Liver (tissue), 9 donors: ENCODE results near the gene SPP1. TPM values are rescaled to one million over a fixed set of nuclear protein-coding genes. Genes with fewer than 3 reads are reported as not detected.

Experiments
- DNase-seq: peaks from one replicate; pipeline ENCODE4 v3.0.0-alpha.2; 2017; ENCODE audit warnings: low spot score
- H3K27ac ChIP-seq, 2 donors: one replicate each; pipeline ENCODE4 v1.7.0; 2013; ENCODE audit warnings: inconsistent platforms in 2 of 2, low read length in 2 of 2, control low read depth in 1 of 2, low read depth in 1 of 2, mild to moderate bottlenecking in 1 of 2
- H3K27me3 ChIP-seq, 4 donors: one replicate each; pipeline versions ENCODE4 v1.6.1 to v1.7.0; 2013; ENCODE audit warnings: low read length in 3 of 4, inconsistent platforms in 1 of 4, mild to moderate bottlenecking in 1 of 4, moderate library complexity in 1 of 4; ENCODE audit not compliant: control insufficient read depth in 4 of 4, insufficient read depth in 4 of 4
- H3K36me3 ChIP-seq, 4 donors: one replicate each; pipeline versions ENCODE4 v1.6.1 to v1.7.0; 2013; ENCODE audit warnings: low read length in 3 of 4, mild to moderate bottlenecking in 3 of 4, low read depth in 1 of 4, moderate library complexity in 1 of 4; ENCODE audit not compliant: control insufficient read depth in 4 of 4, insufficient read depth in 3 of 4
- H3K4me1 ChIP-seq, 4 donors: one replicate each; pipeline versions ENCODE4 v1.6.1 to v1.7.0; 2013; ENCODE audit warnings: low read length in 3 of 4, mild to moderate bottlenecking in 3 of 4, moderate library complexity in 1 of 4; ENCODE audit not compliant: control insufficient read depth in 4 of 4, insufficient read depth in 4 of 4
- H3K4me3 ChIP-seq, 3 donors: one replicate each; pipeline versions ENCODE4 v1.6.1 to v1.7.0; 2013; ENCODE audit warnings: low read length in 3 of 3, control low read depth in 1 of 3, low read depth in 1 of 3, mild to moderate bottlenecking in 1 of 3
- H3K9ac ChIP-seq, 2 donors: one replicate each; pipeline ENCODE4 v1.7.0; 2013; ENCODE audit warnings: low read length in 2 of 2, mild to moderate bottlenecking in 2 of 2, moderate library complexity in 2 of 2, control low read depth in 1 of 2, low read depth in 1 of 2
- H3K9me3 ChIP-seq, 4 donors: one replicate each; pipeline versions ENCODE4 v1.6.1 to v1.7.0; 2013; ENCODE audit warnings: low read length in 3 of 4; ENCODE audit not compliant: control insufficient read depth in 4 of 4
- ATF3 ChIP-seq: IDR thresholded peaks from 2 replicates; pipeline ENCODE4 v1.6.1; 2016; ENCODE audit warnings: antibody characterized with exemption
- CTCF ChIP-seq: fragments of 150-350 bp; IDR thresholded peaks from 2 replicates; pipeline ENCODE4 v1.5.1; 2017; ENCODE audit warnings: improper control_type of control experiment, low read depth, low read length; ENCODE audit not compliant: missing input control
- EGR1 ChIP-seq, 2 donors: IDR thresholded peaks; 2 replicates each; pipeline ENCODE4 v1.6.1; 2016 to 2018; ENCODE audit warnings: antibody characterized with exemption in 2 of 2, low read depth in 2 of 2
- FOXA1 ChIP-seq: IDR thresholded peaks from 2 replicates; pipeline ENCODE4 v1.6.1; 2016; ENCODE audit warnings: antibody characterized with exemption
- FOXA2 ChIP-seq: IDR thresholded peaks from 2 replicates; pipeline ENCODE4 v1.6.1; 2016; ENCODE audit warnings: antibody characterized with exemption
- GABPA ChIP-seq, 2 donors: IDR thresholded peaks in 1 of 2; conservative IDR thresholded peaks in 1 of 2; 2 replicates each; pipeline ENCODE4 v1.6.1; 2016; ENCODE audit warnings: antibody characterized with exemption in 2 of 2, mild to moderate bottlenecking in 1 of 2, moderate library complexity in 1 of 2
- HNF4A ChIP-seq, 2 donors: conservative IDR thresholded peaks; 2 replicates each; pipeline ENCODE4 v1.6.1; 2016; ENCODE audit warnings: antibody characterized with exemption in 2 of 2, mild to moderate bottlenecking in 2 of 2
- HNF4G ChIP-seq: IDR thresholded peaks from 2 replicates; pipeline ENCODE4 v1.6.1; 2016; ENCODE audit warnings: antibody characterized with exemption
- JUND ChIP-seq, 2 donors: IDR thresholded peaks; 2 replicates each; pipeline ENCODE4 v1.6.1; 2016; ENCODE audit warnings: antibody characterized with exemption in 2 of 2
- MAX ChIP-seq: IDR thresholded peaks from 2 replicates; pipeline ENCODE4 v1.6.1; 2016; ENCODE audit warnings: antibody characterized with exemption
- NR2F2 ChIP-seq: IDR thresholded peaks from 2 replicates; pipeline ENCODE4 v1.6.1; 2016; ENCODE audit warnings: antibody characterized with exemption
- RAD21 ChIP-seq, 2 donors: IDR thresholded peaks; 2 replicates each; pipeline ENCODE4 v1.6.1; 2016; ENCODE audit warnings: antibody characterized with exemption in 2 of 2, mild to moderate bottlenecking in 2 of 2
- REST ChIP-seq: IDR thresholded peaks from 2 replicates; pipeline ENCODE4 v1.6.1; 2016; ENCODE audit warnings: antibody characterized with exemption, mild to moderate bottlenecking
- RXRA ChIP-seq, 2 donors: IDR thresholded peaks; 2 replicates each; pipeline ENCODE4 v1.6.1; 2017 to 2018; ENCODE audit warnings: antibody characterized with exemption in 2 of 2, mild to moderate bottlenecking in 1 of 2
- SP1 ChIP-seq: IDR thresholded peaks from 2 replicates; pipeline ENCODE4 v1.6.1; 2018; ENCODE audit warnings: antibody characterized with exemption, mild to moderate bottlenecking
- TAF1 ChIP-seq: conservative IDR thresholded peaks from 2 replicates; pipeline ENCODE4 v1.6.1; 2016; ENCODE audit warnings: antibody characterized with exemption, mild to moderate bottlenecking
- YY1 ChIP-seq: IDR thresholded peaks from 2 replicates; pipeline ENCODE4 v1.6.1; 2016; ENCODE audit warnings: antibody characterized with exemption, mild to moderate bottlenecking
- ZBTB33 ChIP-seq: IDR thresholded peaks from 2 replicates; pipeline ENCODE4 v1.6.1; 2016; ENCODE audit warnings: antibody characterized with exemption
- WGBS: extraction: QIAGEN DNeasy Blood & Tissue Kit; methylation state at CpG from one replicate; pipeline ENCODE4 v1.1.7; 2013; 5-methylcytosine and 5-hydroxymethylcytosine counted together
- polyA plus RNA-seq, 2 donors: library from polyadenylated mRNA; stranded (reverse) in 1 of 2; unstranded in 1 of 2; fragments of 200-250 nt in 1 of 2; fragments of >200 nt in 1 of 2; fragmentation: Nextera tagmentation in 1 of 2; extraction: Ambion mirVana in 1 of 2; gene quantifications; one replicate each; pipeline versions ENCODE4 v1.2.1 to v1.2.3, GENCODE V29; 2013 to 2015
- total RNA-seq, 2 donors: library from RNA; depleted of rRNA; stranded (reverse); fragments of >200 nt; gene quantifications; one replicate each; pipeline ENCODE4 v1.2.3, GENCODE V29; 2014
- donor health status: healthy.
- donor health status: healthy.
- donor health status: healthy.
- donor health status: healthy.
- donor health status: healthy.

The SPP1 gene
- total and polyA plus RNA-seq, 4 donors, result 10.5 to 80.2 (median 27.5) TPM

GRCh38 chr4:87986508-87986907 is 11.0 kb downstream of the SPP1 start:
- no peaks in the 10 kb centered on the region for H3K27me3 ChIP-seq
- H3K9ac ChIP-seq, result no peak overlapping the region
- WGBS, result 85% methylated on average over 9 of the region's 9 CpGs
- no peak overlapping the region for H3K4me3 ChIP-seq
- no peak for DNase-seq
- H3K27ac ChIP-seq, result no peak overlapping the region
- TF ChIP-seq HNF4G (no peak), SP1 (no peak), MAX (no peak), FOXA2 (no peak), CTCF (no peak), NR2F2 (no peak), ZBTB33 (no peak), HNF4A (conservative IDR thresholded peaks at IDR 0.05) (no peak), ATF3 (no peak), REST (no peak), JUND (IDR thresholded peaks at IDR 0.05) (no peak), YY1 (no peak), FOXA1 (no peak), EGR1 (IDR thresholded peaks at IDR 0.05; ENCODE audit: low read depth in 2 of 2) (no peak), RXRA (IDR thresholded peaks at IDR 0.05) (no peak), TAF1 (no peak), GABPA (IDR thresholded peaks at IDR 0.05 in 1 of 2, conservative IDR thresholded peaks at IDR 0.05 in 1 of 2) (no peak), RAD21 (IDR thresholded peaks at IDR 0.05) (no peak)
- no peaks in the 10 kb centered on the region for H3K36me3 ChIP-seq
- no peaks in the 10 kb centered on the region for H3K4me1 ChIP-seq
- no peaks in the 10 kb centered on the region for H3K9me3 ChIP-seq
